ENCODE measurements around the gene KLHDC3.

DNA sequence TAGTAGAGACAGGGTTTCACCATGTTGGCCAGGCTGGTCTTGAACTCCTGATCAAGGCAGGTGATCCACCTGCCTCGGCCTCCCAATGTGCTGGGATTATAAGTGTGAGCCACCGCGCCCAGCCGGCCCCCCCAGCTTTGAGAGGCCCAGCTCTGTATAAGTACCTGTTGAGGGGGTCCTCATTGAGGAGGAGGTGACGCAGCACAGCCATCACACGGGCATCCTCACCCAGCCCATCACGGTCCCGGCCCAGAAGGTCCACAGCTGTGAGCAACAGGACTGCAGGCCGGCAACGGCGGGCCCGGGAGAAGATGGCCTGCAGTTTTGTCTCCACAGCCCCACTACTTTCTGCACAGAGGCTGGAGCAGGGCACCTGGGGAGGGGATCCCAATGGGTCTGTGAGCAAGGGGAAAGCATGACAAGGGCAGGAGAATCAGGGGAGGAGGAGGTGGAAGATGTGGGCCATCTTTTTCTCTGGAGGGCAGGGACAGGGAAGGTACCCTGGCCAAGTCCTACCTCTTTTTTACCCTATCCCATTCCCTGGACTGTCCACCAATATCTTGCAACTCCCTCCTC lies 45.8 kb upstream of the KLHDC3 start:
- TF ChIP-seq, protein P1, sequence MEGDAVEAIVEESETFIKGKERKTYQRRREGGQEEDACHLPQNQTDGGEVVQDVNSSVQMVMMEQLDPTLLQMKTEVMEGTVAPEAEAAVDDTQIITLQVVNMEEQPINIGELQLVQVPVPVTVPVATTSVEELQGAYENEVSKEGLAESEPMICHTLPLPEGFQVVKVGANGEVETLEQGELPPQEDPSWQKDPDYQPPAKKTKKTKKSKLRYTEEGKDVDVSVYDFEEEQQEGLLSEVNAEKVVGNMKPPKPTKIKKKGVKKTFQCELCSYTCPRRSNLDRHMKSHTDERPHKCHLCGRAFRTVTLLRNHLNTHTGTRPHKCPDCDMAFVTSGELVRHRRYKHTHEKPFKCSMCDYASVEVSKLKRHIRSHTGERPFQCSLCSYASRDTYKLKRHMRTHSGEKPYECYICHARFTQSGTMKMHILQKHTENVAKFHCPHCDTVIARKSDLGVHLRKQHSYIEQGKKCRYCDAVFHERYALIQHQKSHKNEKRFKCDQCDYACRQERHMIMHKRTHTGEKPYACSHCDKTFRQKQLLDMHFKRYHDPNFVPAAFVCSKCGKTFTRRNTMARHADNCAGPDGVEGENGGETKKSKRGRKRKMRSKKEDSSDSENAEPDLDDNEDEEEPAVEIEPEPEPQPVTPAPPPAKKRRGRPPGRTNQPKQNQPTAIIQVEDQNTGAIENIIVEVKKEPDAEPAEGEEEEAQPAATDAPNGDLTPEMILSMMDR (IDR thresholded peaks at IDR 0.05) = no peak
- TF ChIP-seq EZH2 (IDR thresholded peaks at IDR 0.05; ENCODE audit: borderline replicate concordance, insufficient read depth, low read depth, low read length, poor library complexity, severe bottlenecking) = no peak
